Endothelial cell of umbilical vein (primary cell): ENCODE results near the gene GJD2. TPM values are rescaled to one million over a fixed set of nuclear protein-coding genes. Genes with fewer than 3 reads are reported as not detected.

Experiments
- BruUV-seq: library from RNA; stranded (reverse); fragments of 400-500 nt; replicated peaks from 2 replicates; lab custom pipeline; 2021; lab: Mats Ljungman, UMichigan
- CTCF ChIA-PET: fragments of 300-600, 350-600 bp; sonication (Branson Sonifier 250); formaldehyde crosslinking; loops from one replicate; lab custom pipeline; 2021; ENCODE audit warnings: antibody characterized with exemption, inconsistent platforms; lab: Charles Lee
- POLR2A ChIA-PET: fragments of 300-600, 350-600 bp; sonication (Branson Sonifier 250); formaldehyde crosslinking; loops from one replicate; lab custom pipeline; 2021; ENCODE audit warnings: antibody characterized with exemption, inconsistent platforms; lab: Charles Lee
- DNase-seq: peaks from one replicate; pipeline ENCODE4 v3.0.0-alpha.2; 2011; ENCODE audit warnings: low read depth, low spot score
- FAIRE-seq: peaks from 2 replicates; lab custom pipeline; 2011; peaks lifted over from hg19 to GRCh38; lab: Jason Lieb, UNC
- H2AFZ ChIP-seq: 2 replicates; pipeline ENCODE4 v1.6.0; 2012; ENCODE audit warnings: low read depth, low read length, control low read depth, inconsistent platforms
- H3K27ac ChIP-seq: 2 replicates; pipeline ENCODE4 v1.5.1; 2011; ENCODE audit warnings: low read depth, mild to moderate bottlenecking, control low read depth, low read length, moderate library complexity; ENCODE audit not compliant: insufficient read depth
- H3K27me3 ChIP-seq, 2 experiments: 2 replicates each; pipeline versions ENCODE4 v1.6.0 to v1.6.1; 2011; ENCODE audit warnings: low read length in 2 of 2, mixed read lengths in 1 of 2; ENCODE audit not compliant: control insufficient read depth in 2 of 2, insufficient read depth in 2 of 2
- H3K36me3 ChIP-seq, 2 experiments: 2 replicates in 1 of 2; 3 replicates in 1 of 2; pipeline ENCODE4 v1.5.1; 2011; ENCODE audit warnings: low read length in 2 of 2, mild to moderate bottlenecking in 1 of 2, moderate library complexity in 1 of 2; ENCODE audit not compliant: control insufficient read depth in 2 of 2, insufficient read depth in 2 of 2; ENCODE audit errors: extremely low read depth in 1 of 2
- H3K4me1 ChIP-seq: 3 replicates; pipeline ENCODE4 v1.5.1; 2011; ENCODE audit warnings: mild to moderate bottlenecking, low read length; ENCODE audit not compliant: control insufficient read depth, insufficient read depth; ENCODE audit errors: extremely low read depth
- H3K4me2 ChIP-seq: 2 replicates; pipeline ENCODE4 v1.6.1; 2011; ENCODE audit warnings: low read length, control low read depth, mixed read lengths; ENCODE audit not compliant: insufficient read depth
- H3K4me3 ChIP-seq, 3 experiments: fragments of 200-600 bp in 1 of 3; sonication (generic), shearing (Covaris generic) in 1 of 3; replicated peaks in 1 of 3; 2 replicates each; pipeline ENCODE4 v1.5.1; 2011 to 2016; ENCODE audit warnings: control low read depth in 3 of 3, low read length in 3 of 3, mild to moderate bottlenecking in 2 of 3, inconsistent platforms in 1 of 3, low read depth in 1 of 3, moderate library complexity in 1 of 3; ENCODE audit not compliant: insufficient read depth in 1 of 3
- H3K79me2 ChIP-seq: 2 replicates; pipeline ENCODE4 v1.6.0; 2012; ENCODE audit warnings: low read length, inconsistent platforms; ENCODE audit not compliant: control insufficient read depth, insufficient read depth
- H3K9ac ChIP-seq: replicated peaks from 2 replicates; pipeline ENCODE3; 2011; ENCODE audit warnings: low read length, control low read depth; ENCODE audit not compliant: insufficient read depth; ENCODE audit errors: extremely low read depth
- H3K9me1 ChIP-seq: replicated peaks from 3 replicates; pipeline ENCODE4 v1.6.0; 2011; ENCODE audit warnings: mild to moderate bottlenecking, low read length; ENCODE audit not compliant: control insufficient read depth, insufficient read depth; ENCODE audit errors: extremely low read depth
- H3K9me3 ChIP-seq: replicated peaks from 2 replicates; pipeline ENCODE4 v1.5.1; 2012; ENCODE audit warnings: low read length, inconsistent platforms; ENCODE audit not compliant: control insufficient read depth, insufficient read depth
- H4K20me1 ChIP-seq: replicated peaks from 2 replicates; pipeline ENCODE3; 2011; ENCODE audit warnings: mild to moderate bottlenecking, low read length; ENCODE audit not compliant: control insufficient read depth, insufficient read depth; ENCODE audit errors: extremely low read depth
- CTCF ChIP-seq, 2 donors: IDR thresholded peaks; 1 replicate in 1 of 2; 2 replicates in 1 of 2; pipeline ENCODE4 v1.5.1; 2011; ENCODE audit warnings: low read length in 2 of 2, mild to moderate bottlenecking in 2 of 2, moderate library complexity in 2 of 2, control low read depth in 1 of 2, inconsistent platforms in 1 of 2, low read depth in 1 of 2; ENCODE audit not compliant: insufficient read depth in 1 of 2; ENCODE audit errors: extremely low read depth in 1 of 2
- EZH2 ChIP-seq: IDR thresholded peaks from 2 replicates; pipeline ENCODE4 v1.6.1; 2012; ENCODE audit warnings: borderline replicate concordance, low read depth, mild to moderate bottlenecking, moderate library complexity, low read length, inconsistent platforms; ENCODE audit not compliant: severe bottlenecking
- FOS ChIP-seq: IDR thresholded peaks from 2 replicates; pipeline ENCODE4 v1.6.1; 2011; ENCODE audit warnings: mild to moderate bottlenecking, low read length, moderate library complexity, borderline replicate concordance; ENCODE audit not compliant: insufficient read depth
- GATA2 ChIP-seq: IDR thresholded peaks from 2 replicates; pipeline ENCODE4 v1.7.0; 2011; ENCODE audit warnings: low read depth, mild to moderate bottlenecking, moderate library complexity, mixed read lengths, low read length; ENCODE audit not compliant: insufficient read length, insufficient read depth
- JUN ChIP-seq: IDR thresholded peaks from 2 replicates; pipeline ENCODE4 v1.6.1; 2011; ENCODE audit warnings: borderline replicate concordance, low read depth; ENCODE audit not compliant: insufficient read length, insufficient read depth
- MAX ChIP-seq: IDR thresholded peaks from 2 replicates; pipeline ENCODE4 v1.6.1; 2011; ENCODE audit not compliant: insufficient read depth, insufficient read length
- MYC ChIP-seq: IDR thresholded peaks from one replicate; pipeline ENCODE4 v1.6.1; 2011; ENCODE audit warnings: mild to moderate bottlenecking, low read depth, low read length
- POLR2A ChIP-seq: IDR thresholded peaks from 2 replicates; pipeline ENCODE4 v1.6.1; 2012; ENCODE audit warnings: low read depth, mild to moderate bottlenecking, control low read depth, low read length
- POLR2AphosphoS5 ChIP-seq: IDR thresholded peaks from 2 replicates; pipeline ENCODE4 v1.6.1; 2012; ENCODE audit warnings: low read depth, mild to moderate bottlenecking, control low read depth, low read length, moderate library complexity; ENCODE audit not compliant: insufficient read depth
- dilution Hi-C: fragments of 300-500 bp; cut with MboI; formaldehyde crosslinking; loops from one replicate; pipeline ENCODE4 v1.15.0; 2019; ENCODE audit warnings: low sequenced_read_pairs; ENCODE audit not compliant: extremely low pct_ligation_motif_present
- intact Hi-C: fragments of 100-400 bp; cut with micrococcal nuclease; formaldehyde crosslinking; loops from one replicate; pipeline ENCODE4 v1.10.0; 2022
- polyA plus RNA-seq, 4 experiments: library from polyadenylated mRNA; depleted of rRNA in 3 of 4; stranded (reverse) in 3 of 4; unstranded in 1 of 4; fragments of >200 nt; gene quantifications; 2 replicates each; pipeline versions ENCODE4 v1.2.1 to v1.2.3, GENCODE V29; 2011 to 2012; ENCODE audit warnings: missing spikeins in 1 of 4
- total RNA-seq: library from RNA; stranded (reverse); gene quantifications from 2 replicates; pipeline ENCODE4 v1.2.3, GENCODE V29; 2021

Gene GJD2
- total and polyA plus RNA-seq, 2 donors (not counting 3 experiments of a cell fraction or from before 2014, with no cell fraction given): not detected

- Histone ChIP-seq H3K36me3 (no peaks in the 10 kb centered on the region), H3K79me2 (no peaks in the 10 kb centered on the region)
- CTCF ChIA-PET: interaction anchor here (0.8 to 0.9 kb wide), 2 partner anchors 10 to 51 kb away, joined by 3 read pairs; no protein-coding TSS in a partner anchor
Measured at GRCh38 chr15:34759347-34759746, 4.5 kb upstream of the GJD2 start.

More at GRCh38 chr15:34759347-34759746, 4.5 kb upstream of the GJD2 start:
- Histone ChIP-seq H4K20me1 (no peaks in the 10 kb centered on the region), H2AFZ (no peak overlapping the region), H3K4me2 (no peak overlapping the region), H3K27me3 (peaks cover 27 to 52% of the 10 kb centered on the region in 2 experiments), H3K9me3 (no peaks in the 10 kb centered on the region), H3K4me3 (no peak overlapping the region), H3K4me1 (no peaks in the 10 kb centered on the region), H3K9me1 (no peaks in the 10 kb centered on the region), H3K9ac (no peak overlapping the region), H3K27ac (no peak overlapping the region)
- dilution Hi-C loops: no loop called here
- POLR2A ChIA-PET: no interaction called here
- intact Hi-C loops: no loop called here
- DNase-seq (no peak), FAIRE-seq (no peak)
- TF ChIP-seq GATA2 (no peak), JUN (no peak), POLR2A (no peak), MYC (no peak), EZH2 (no peak), CTCF (IDR thresholded peaks at IDR 0.05; ENCODE audit: extremely low read depth in 1 of 2, insufficient read depth in 1 of 2, low read depth in 1 of 2, low read length in 2 of 2) (no peak), MAX (no peak), POLR2AphosphoS5 (no peak), FOS (no peak)
- BruUV-seq: no TSS peak
